HepG2 (cell line): ENCODE data around the gene SLC12A9. TPM values are rescaled to one million over a fixed set of nuclear protein-coding genes. Genes with fewer than 3 reads are reported as not detected.

Source experiments
- ATAC-seq: fragments of 200-7000 bp; cut with Tn5 transposase; 3 replicates; pipeline ENCODE4 v1.9.1; 2020; ENCODE audit warnings: mild to moderate bottlenecking, moderate library complexity
- BruUV-seq: library from RNA; stranded (reverse); fragments of 400-500 nt; replicated peaks from 2 replicates; lab custom pipeline; 2021; lab: Mats Ljungman, UMichigan
- CTCF ChIA-PET: fragments of 300-600 bp; formaldehyde crosslinking; extraction: SDS; loops from one replicate; lab custom pipeline; 2021; ENCODE audit warnings: low total read pairs, inconsistent platforms, low intra/inter-chr PET ratio; lab: Yijun Ruan, JAX
- POLR2A ChIA-PET: fragments of 350-600 bp; sonication (Branson Sonifier 250); formaldehyde crosslinking; loops from one replicate; lab custom pipeline; 2020; ENCODE audit warnings: antibody characterized with exemption, inconsistent platforms; lab: Yijun Ruan, JAX
- DNase-seq: peaks from one replicate; pipeline ENCODE4 v3.0.0-alpha.2; 2015; ENCODE audit warnings: low spot score
- FAIRE-seq: peaks from 3 replicates; lab custom pipeline; 2011; peaks lifted over from hg19 to GRCh38; lab: Jason Lieb, UNC
- H2AFZ ChIP-seq: one replicate; pipeline ENCODE4 v1.6.1; 2011; ENCODE audit warnings: low read length, inconsistent platforms
- H3K27ac ChIP-seq: fragments of 300-600 bp; 3 replicates; pipeline ENCODE4 v1.8.0; 2011; ENCODE audit warnings: mixed run types, mild to moderate bottlenecking, mixed read lengths, low read length, inconsistent platforms; ENCODE audit not compliant: insufficient read depth; ENCODE audit errors: extremely low read length
- H3K27me3 ChIP-seq, 2 experiments: fragments of 200-600 bp in 1 of 2; 2 replicates in 1 of 2; 3 replicates in 1 of 2; pipeline versions ENCODE4 v1.6.0 to v1.8.0; 2011; ENCODE audit warnings: low read length in 2 of 2, mild to moderate bottlenecking in 2 of 2, moderate library complexity in 2 of 2, inconsistent platforms in 1 of 2; ENCODE audit not compliant: insufficient read depth in 2 of 2, control insufficient read depth in 1 of 2
- H3K36me3 ChIP-seq, 2 experiments: fragments of 200-600 bp in 1 of 2; replicated peaks in 1 of 2; 2 replicates in 1 of 2; 3 replicates in 1 of 2; pipeline versions ENCODE4 v1.5.1 to v1.8.0; 2011; ENCODE audit warnings: low read length in 2 of 2, inconsistent platforms in 1 of 2; ENCODE audit not compliant: insufficient read depth in 2 of 2, control insufficient read depth in 1 of 2
- H3K4me1 ChIP-seq: 2 replicates; pipeline ENCODE4 v1.5.1; 2012; ENCODE audit warnings: low read length, inconsistent platforms; ENCODE audit not compliant: insufficient read depth
- H3K4me2 ChIP-seq: 2 replicates; pipeline ENCODE4 v1.6.0; 2011; ENCODE audit warnings: low read depth, low read length, inconsistent platforms
- H3K4me3 ChIP-seq, 3 experiments: fragments of 200-600 bp in 1 of 3; sonication (generic), shearing (Covaris generic) in 1 of 3; replicated peaks in 1 of 3; 2 replicates each; pipeline ENCODE4 v1.5.1; 2011 to 2016; ENCODE audit warnings: low read length in 3 of 3, inconsistent platforms in 2 of 3, low read depth in 2 of 3, mild to moderate bottlenecking in 2 of 3, control low read depth in 1 of 3, mixed read lengths in 1 of 3; ENCODE audit not compliant: insufficient read depth in 1 of 3
- H3K79me2 ChIP-seq: one replicate; pipeline ENCODE4 v1.6.1; 2011; ENCODE audit warnings: low read length, inconsistent platforms; ENCODE audit not compliant: insufficient read depth
- H3K9ac ChIP-seq: 2 replicates; pipeline ENCODE4 v1.6.0; 2011; ENCODE audit warnings: mild to moderate bottlenecking, low read depth, low read length, inconsistent platforms; ENCODE audit not compliant: insufficient read depth
- H3K9me3 ChIP-seq: 2 replicates; pipeline ENCODE4 v1.5.1; 2012; ENCODE audit warnings: mild to moderate bottlenecking, low read length
- H4K20me1 ChIP-seq: 2 replicates; pipeline ENCODE4 v1.6.0; 2011; ENCODE audit warnings: inconsistent platforms, mild to moderate bottlenecking, low read length, moderate library complexity; ENCODE audit not compliant: insufficient read depth
- DBP ChIP-seq: sonication (generic); formaldehyde crosslinking; IDR thresholded peaks from 2 replicates; pipeline ENCODE4 v1.4.0; 2020; ENCODE audit warnings: missing genetic modification reagents; ENCODE audit errors: not compliant biosample characterization
- FUBP1 ChIP-seq: sonication (generic); formaldehyde crosslinking; IDR thresholded peaks from 2 replicates; pipeline ENCODE4 v1.5.1; 2020; ENCODE audit warnings: missing genetic modification reagents, mild to moderate bottlenecking, borderline replicate concordance
- MAX ChIP-seq: IDR thresholded peaks from 2 replicates; pipeline ENCODE4 v1.6.1; 2012; ENCODE audit warnings: inconsistent platforms
- MXD4 ChIP-seq: IDR thresholded peaks from 2 replicates; pipeline ENCODE4 v1.6.1; 2016; ENCODE audit warnings: mild to moderate bottlenecking, missing biosample characterization, missing genetic modification reagents
- NFE2L1 ChIP-seq: sonication (generic); formaldehyde crosslinking; IDR thresholded peaks from 2 replicates; pipeline ENCODE4 v1.4.0; 2020; ENCODE audit warnings: missing genetic modification reagents, mild to moderate bottlenecking, borderline replicate concordance
- NFRKB ChIP-seq: fragments of 450-650 bp; IDR thresholded peaks from 2 replicates; pipeline ENCODE4 v1.6.1; 2017
- NR0B2 ChIP-seq: sonication (generic); formaldehyde crosslinking; IDR thresholded peaks from 2 replicates; pipeline ENCODE4 v1.4.0; 2020; ENCODE audit warnings: mild to moderate bottlenecking, missing genetic modification reagents
- PCBP1 ChIP-seq: fragments of 200-400 bp; formaldehyde crosslinking; IDR thresholded peaks from 2 replicates; pipeline ENCODE4 v1.6.1; 2017; ENCODE audit warnings: mild to moderate bottlenecking, low read depth, low read length, borderline replicate concordance
- ZBTB33 ChIP-seq: sonication (generic); formaldehyde crosslinking; IDR thresholded peaks from 2 replicates; pipeline ENCODE4 v1.4.0; 2020; ENCODE audit warnings: missing genetic modification reagents
- ZNF205 ChIP-seq: IDR thresholded peaks from 2 replicates; pipeline ENCODE4 v1.6.1; 2018; ENCODE audit warnings: missing biosample characterization, missing genetic modification reagents
- ZNF501 ChIP-seq: sonication (generic); formaldehyde crosslinking; IDR thresholded peaks from 2 replicates; pipeline ENCODE4 v1.5.1; 2020; ENCODE audit warnings: mild to moderate bottlenecking, moderate library complexity, missing genetic modification reagents
- ZNF775 ChIP-seq: sonication (generic); formaldehyde crosslinking; IDR thresholded peaks from 2 replicates; pipeline ENCODE4 v1.4.0; 2020; ENCODE audit warnings: missing genetic modification reagents, mild to moderate bottlenecking, moderate library complexity, borderline replicate concordance
- WGBS: methylation state at CpG from one replicate; pipeline ENCODE4 v1.1.6; 2017; ENCODE audit warnings: low lambda C conversion rate; 5-methylcytosine and 5-hydroxymethylcytosine counted together
- in situ Hi-C: cut with HindIII; loops from 2 replicates; pipeline ENCODE4 v1.10.0; 2017; ENCODE audit warnings: low pct_unique_long_range_greater_than_20kb; ENCODE audit not compliant: extremely low pct_ligation_motif_present
- intact Hi-C: fragments of 100-400 bp; cut with micrococcal nuclease; formaldehyde crosslinking; loops from one replicate; pipeline ENCODE4 v1.10.0; 2022; ENCODE audit not compliant: unreplicated experiment
- polyA plus RNA-seq, 8 experiments: library from polyadenylated mRNA; depleted of rRNA in 3 of 8; stranded (reverse) in 7 of 8; unstranded in 1 of 8; fragments of >200 nt; fragmentation: Illumina TruSeq in 4 of 8; extraction: Trizol in 4 of 8; gene quantifications; 2 replicates each; pipeline versions ENCODE4 v1.2.1 to v1.2.3, GENCODE V29; 2011 to 2016; ENCODE audit warnings: low read depth in 4 of 8, missing spikeins in 1 of 8, mixed read lengths in 1 of 8; ENCODE audit not compliant: insufficient read depth in 1 of 8
- total RNA-seq, 5 experiments: library from RNA; depleted of rRNA; stranded (reverse); fragments of >200 nt; fragmentation: Illumina TruSeq; extraction: Trizol; gene quantifications; 2 replicates each; pipeline ENCODE4 v1.2.3, GENCODE V29; 2016; ENCODE audit warnings: low read depth in 1 of 5
- TF ChIP-seq, protein P1 (sequence below): sonication (generic); formaldehyde crosslinking; IDR thresholded peaks from 2 replicates; pipeline ENCODE4 v1.4.0; 2020; ENCODE audit warnings: missing genetic modification reagents

The SLC12A9 gene
- total and polyA plus RNA-seq, 2 of the 13 experiments (the other 11 are each of a cell fraction or from before 2014, with no cell fraction given) = 8.7 to 16.6 TPM

GRCh38 chr7:100856871-100857282 lies 4.4 kb downstream of the SLC12A9 start:
- peaks cover 6 to 10% of the 10 kb centered on the region in 2 experiments; a peak in 4 of 5 replicates for H3K36me3 ChIP-seq
- CTCF ChIA-PET = no interaction called here
- H3K4me3 ChIP-seq = no peak overlapping the region
- no peak overlapping the region for H2AFZ ChIP-seq
- no peak overlapping the region for H3K9ac ChIP-seq
- intact Hi-C loops = no loop called here
- no peak for FAIRE-seq
- peaks cover 13% of the 10 kb centered on the region for H3K4me1 ChIP-seq
- no peak overlapping the region for H3K4me2 ChIP-seq
- 93% methylated on average over 8 of the region's 16 CpGs for WGBS
- no peaks in the 10 kb centered on the region for H3K79me2 ChIP-seq
- no peaks in the 10 kb centered on the region; a peak in 1 of 5 replicates for H3K27me3 ChIP-seq
- no peak overlapping the region for H3K27ac ChIP-seq
- no peaks in the 10 kb centered on the region for H4K20me1 ChIP-seq
- H3K9me3 ChIP-seq = no peaks in the 10 kb centered on the region
- no peak for DNase-seq
- BruUV-seq = no TSS peak
- POLR2A ChIA-PET = no interaction called here
- ATAC-seq = no peak
- in situ Hi-C loops = loop anchor here (10.0 kb wide), 2 partner anchors 62 to 152 kb away; partner anchors contain the start of gene POP7
- TF ChIP-seq, protein P1, sequence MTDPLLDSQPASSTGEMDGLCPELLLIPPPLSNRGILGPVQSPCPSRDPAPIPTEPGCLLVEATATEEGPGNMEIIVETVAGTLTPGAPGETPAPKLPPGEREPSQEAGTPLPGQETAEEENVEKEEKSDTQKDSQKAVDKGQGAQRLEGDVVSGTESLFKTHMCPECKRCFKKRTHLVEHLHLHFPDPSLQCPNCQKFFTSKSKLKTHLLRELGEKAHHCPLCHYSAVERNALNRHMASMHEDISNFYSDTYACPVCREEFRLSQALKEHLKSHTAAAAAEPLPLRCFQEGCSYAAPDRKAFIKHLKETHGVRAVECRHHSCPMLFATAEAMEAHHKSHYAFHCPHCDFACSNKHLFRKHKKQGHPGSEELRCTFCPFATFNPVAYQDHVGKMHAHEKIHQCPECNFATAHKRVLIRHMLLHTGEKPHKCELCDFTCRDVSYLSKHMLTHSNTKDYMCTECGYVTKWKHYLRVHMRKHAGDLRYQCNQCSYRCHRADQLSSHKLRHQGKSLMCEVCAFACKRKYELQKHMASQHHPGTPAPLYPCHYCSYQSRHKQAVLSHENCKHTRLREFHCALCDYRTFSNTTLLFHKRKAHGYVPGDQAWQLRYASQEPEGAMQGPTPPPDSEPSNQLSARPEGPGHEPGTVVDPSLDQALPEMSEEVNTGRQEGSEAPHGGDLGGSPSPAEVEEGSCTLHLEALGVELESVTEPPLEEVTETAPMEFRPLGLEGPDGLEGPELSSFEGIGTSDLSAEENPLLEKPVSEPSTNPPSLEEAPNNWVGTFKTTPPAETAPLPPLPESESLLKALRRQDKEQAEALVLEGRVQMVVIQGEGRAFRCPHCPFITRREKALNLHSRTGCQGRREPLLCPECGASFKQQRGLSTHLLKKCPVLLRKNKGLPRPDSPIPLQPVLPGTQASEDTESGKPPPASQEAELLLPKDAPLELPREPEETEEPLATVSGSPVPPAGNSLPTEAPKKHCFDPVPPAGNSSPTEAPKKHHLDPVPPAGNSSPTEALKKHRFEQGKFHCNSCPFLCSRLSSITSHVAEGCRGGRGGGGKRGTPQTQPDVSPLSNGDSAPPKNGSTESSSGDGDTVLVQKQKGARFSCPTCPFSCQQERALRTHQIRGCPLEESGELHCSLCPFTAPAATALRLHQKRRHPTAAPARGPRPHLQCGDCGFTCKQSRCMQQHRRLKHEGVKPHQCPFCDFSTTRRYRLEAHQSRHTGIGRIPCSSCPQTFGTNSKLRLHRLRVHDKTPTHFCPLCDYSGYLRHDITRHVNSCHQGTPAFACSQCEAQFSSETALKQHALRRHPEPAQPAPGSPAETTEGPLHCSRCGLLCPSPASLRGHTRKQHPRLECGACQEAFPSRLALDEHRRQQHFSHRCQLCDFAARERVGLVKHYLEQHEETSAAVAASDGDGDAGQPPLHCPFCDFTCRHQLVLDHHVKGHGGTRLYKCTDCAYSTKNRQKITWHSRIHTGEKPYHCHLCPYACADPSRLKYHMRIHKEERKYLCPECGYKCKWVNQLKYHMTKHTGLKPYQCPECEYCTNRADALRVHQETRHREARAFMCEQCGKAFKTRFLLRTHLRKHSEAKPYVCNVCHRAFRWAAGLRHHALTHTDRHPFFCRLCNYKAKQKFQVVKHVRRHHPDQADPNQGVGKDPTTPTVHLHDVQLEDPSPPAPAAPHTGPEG (CRISPR knock-in tag) = no peak
- TF ChIP-seq ZNF501 = no peak
- no peak for TF ChIP-seq ZNF205 (CRISPR knock-in tag)
- no peak for TF ChIP-seq DBP (CRISPR knock-in tag)
- no peak for TF ChIP-seq FUBP1 (CRISPR knock-in tag)
- TF ChIP-seq NFE2L1 (CRISPR knock-in tag) = no peak
- no peak for TF ChIP-seq NR0B2 (CRISPR knock-in tag)
- no peak for TF ChIP-seq ZBTB33 (CRISPR knock-in tag)
- no peak for TF ChIP-seq NFRKB
- no peak for TF ChIP-seq MXD4 (CRISPR knock-in tag)
- no peak for TF ChIP-seq MAX
- no peak for TF ChIP-seq ZNF775 (CRISPR knock-in tag)
- TF ChIP-seq PCBP1 = no peak
